Epithelial cell of esophagus (primary cell): ENCODE data around the gene ADRA2B.

ENCODE experiments used
- DNase-seq: peaks from one replicate; pipeline ENCODE4 v3.0.0; 2010; ENCODE audit warnings: low read depth
- H3K4me3 ChIP-seq: 2 replicates; pipeline ENCODE4 v1.5.1; 2011; ENCODE audit warnings: mild to moderate bottlenecking, low read length, control low read depth
- TF ChIP-seq, protein P1 (sequence below): IDR thresholded peaks from 2 replicates; pipeline ENCODE4 v1.5.1; 2011; ENCODE audit warnings: low read depth, mild to moderate bottlenecking, low read length, control low read depth, inconsistent platforms; ENCODE audit not compliant: insufficient read depth; ENCODE audit errors: missing control alignments

The ADRA2B gene

DNA sequence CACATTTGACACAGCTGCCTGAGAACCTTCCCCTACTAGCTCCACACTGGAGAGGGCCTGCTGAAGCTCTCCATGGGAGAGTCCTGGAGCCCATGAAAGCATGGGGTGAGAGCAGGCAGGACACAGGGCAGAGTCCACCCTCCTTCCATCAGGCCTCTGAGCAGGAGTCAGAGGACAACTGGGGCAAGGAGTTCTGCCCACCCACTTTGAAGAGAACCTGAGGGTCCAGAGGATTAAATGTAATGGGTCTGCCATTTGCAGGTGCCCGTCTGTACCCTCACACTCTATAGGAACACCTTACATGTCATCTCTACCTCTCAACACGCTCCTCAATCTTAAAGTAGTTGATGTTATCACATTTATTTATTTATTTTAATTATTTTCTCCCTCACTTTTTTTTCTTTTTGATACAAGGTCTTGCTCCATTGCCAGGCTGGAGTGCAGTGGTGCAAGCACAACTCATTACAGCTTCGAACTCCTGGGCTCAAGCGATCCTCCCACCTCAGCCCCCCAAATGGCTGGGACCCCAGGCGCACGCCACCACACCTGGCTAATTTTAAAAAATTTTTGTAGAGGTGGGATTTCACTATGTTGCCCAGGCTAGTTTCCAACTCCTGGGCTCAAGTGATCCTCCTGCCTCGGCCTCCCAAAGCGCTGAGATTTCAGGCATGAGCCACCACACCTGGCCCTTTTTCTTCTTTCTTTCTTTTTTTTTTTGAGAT is 10.2 kb downstream of the ADRA2B start:
- no peak for DNase-seq
- TF ChIP-seq, protein P1, sequence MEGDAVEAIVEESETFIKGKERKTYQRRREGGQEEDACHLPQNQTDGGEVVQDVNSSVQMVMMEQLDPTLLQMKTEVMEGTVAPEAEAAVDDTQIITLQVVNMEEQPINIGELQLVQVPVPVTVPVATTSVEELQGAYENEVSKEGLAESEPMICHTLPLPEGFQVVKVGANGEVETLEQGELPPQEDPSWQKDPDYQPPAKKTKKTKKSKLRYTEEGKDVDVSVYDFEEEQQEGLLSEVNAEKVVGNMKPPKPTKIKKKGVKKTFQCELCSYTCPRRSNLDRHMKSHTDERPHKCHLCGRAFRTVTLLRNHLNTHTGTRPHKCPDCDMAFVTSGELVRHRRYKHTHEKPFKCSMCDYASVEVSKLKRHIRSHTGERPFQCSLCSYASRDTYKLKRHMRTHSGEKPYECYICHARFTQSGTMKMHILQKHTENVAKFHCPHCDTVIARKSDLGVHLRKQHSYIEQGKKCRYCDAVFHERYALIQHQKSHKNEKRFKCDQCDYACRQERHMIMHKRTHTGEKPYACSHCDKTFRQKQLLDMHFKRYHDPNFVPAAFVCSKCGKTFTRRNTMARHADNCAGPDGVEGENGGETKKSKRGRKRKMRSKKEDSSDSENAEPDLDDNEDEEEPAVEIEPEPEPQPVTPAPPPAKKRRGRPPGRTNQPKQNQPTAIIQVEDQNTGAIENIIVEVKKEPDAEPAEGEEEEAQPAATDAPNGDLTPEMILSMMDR, result no peak
- H3K4me3 ChIP-seq, result no peak overlapping the region

GRCh38 chr2:96105152-96105915 is 11.0 kb downstream of the ADRA2B start:
- DNase-seq, result no peak
- H3K4me3 ChIP-seq, result no peak overlapping the region
- TF ChIP-seq, protein P1, result no peak

- H3K4me3 ChIP-seq, result no peak overlapping the region
- TF ChIP-seq, protein P1, result no peak
- DNase-seq, result no peak
These were observed 11.9 kb downstream of the ADRA2B start for GRCh38 chr2:96104487-96104861.

DNA sequence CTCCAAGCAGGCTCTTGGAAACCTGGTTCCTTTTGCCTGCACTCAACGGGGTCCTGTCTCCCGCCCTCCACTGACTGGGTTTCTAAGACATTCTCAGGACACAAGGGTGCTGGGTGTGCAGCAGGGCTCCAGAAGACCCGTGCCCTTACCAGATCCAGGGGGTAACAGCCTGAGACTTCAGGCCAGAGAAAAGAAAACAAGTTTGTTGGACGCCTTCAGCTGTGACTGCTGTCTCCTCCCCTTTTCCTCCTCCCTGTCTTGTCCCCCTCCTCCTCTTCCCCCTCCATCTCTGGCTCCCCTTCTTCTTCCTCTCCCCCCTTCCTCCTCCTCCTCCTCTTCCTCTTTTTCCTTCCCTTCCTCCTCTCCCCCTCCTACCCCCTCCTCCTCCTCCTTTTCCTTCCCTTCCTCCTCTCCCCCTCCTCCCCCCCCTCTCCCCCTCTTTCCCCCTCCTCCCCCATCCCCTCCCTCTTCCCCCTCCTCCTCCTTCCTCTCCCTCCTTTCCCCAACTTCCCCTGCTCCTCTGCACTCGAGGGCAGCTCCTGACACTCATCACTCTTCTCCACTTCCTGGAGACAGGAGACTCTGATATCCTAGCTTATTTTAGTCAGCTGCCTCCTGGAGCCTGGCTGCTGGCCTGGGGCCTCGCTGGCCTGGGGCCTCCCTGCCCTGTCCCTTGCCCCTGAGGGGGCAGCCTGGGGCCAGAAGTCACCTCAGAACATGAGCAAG is 12.4 kb downstream of the ADRA2B start:
- no peak overlapping the region for H3K4me3 ChIP-seq
- TF ChIP-seq, protein P1, result no peak
- no peak for DNase-seq

GRCh38 chr2:96103187-96103601 is 13.2 kb downstream of the ADRA2B start:
- TF ChIP-seq, protein P1, result no peak
- no peak for DNase-seq
- no peak overlapping the region for H3K4me3 ChIP-seq

DNA sequence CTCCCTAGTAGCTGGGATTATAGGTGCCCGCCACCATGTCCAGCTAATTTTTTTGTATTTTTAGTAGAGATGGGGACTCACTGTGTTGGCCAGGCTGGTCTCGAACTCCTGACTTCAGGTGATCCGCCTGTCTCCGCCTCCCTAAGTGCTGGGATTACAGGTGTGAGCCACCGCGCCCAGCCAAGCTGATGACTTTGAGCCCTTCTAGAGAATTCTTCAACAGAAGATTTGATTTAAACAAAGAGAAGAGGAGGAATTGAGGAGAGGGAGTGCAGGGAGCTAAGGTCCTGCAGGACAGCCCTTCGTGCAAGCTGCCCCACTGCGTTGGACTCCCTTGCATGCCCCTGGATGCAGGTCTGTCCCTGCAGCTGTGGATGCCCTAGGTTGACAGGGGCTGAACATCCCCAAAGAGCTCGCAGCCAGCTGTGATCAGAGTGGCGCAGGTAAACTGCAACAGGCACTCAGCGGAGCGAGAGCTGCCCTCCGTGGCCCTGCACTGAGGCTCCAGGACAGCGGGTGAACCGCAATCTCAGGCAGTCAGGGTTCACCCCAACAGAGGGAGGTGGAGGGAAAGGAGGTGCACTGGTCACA is 13.7 kb downstream of the ADRA2B start:
- DNase-seq, result no peak
- TF ChIP-seq, protein P1, result no peak
- H3K4me3 ChIP-seq, result no peak overlapping the region
